HEK293T (cell line): ENCODE results near the gene TPCN2.

Source experiments
- CTCF ChIA-PET: fragments of 350-600 bp; formaldehyde crosslinking; extraction: SDS; loops from one replicate; lab custom pipeline; 2021; ENCODE audit warnings: antibody characterized with exemption, inconsistent platforms; lab: Yijun Ruan, JAX
- POLR2A ChIA-PET: fragments of 350-600 bp; formaldehyde crosslinking; extraction: SDS; loops from one replicate; lab custom pipeline; 2020; ENCODE audit warnings: antibody characterized with exemption, inconsistent platforms; lab: Yijun Ruan, JAX
- DNase-seq: peaks from one replicate; pipeline ENCODE4 v3.0.0; 2012; ENCODE audit warnings: mixed read lengths; ENCODE audit errors: extremely low spot score
- ARNT ChIP-seq: fragments of 450-650 bp; IDR thresholded peaks from 2 replicates; pipeline ENCODE4 v1.6.1; 2017; ENCODE audit warnings: mild to moderate bottlenecking
- BHLHE40 ChIP-seq: fragments of 450-650 bp; IDR thresholded peaks from 2 replicates; pipeline ENCODE4 v1.6.1; 2016; ENCODE audit warnings: mild to moderate bottlenecking, moderate library complexity, borderline replicate concordance
- CTBP1 ChIP-seq: fragments of 450-650 bp; IDR thresholded peaks from 2 replicates; pipeline ENCODE4 v1.6.1; 2016; ENCODE audit warnings: borderline replicate concordance
- ELF4 ChIP-seq: fragments of 450-650 bp; IDR thresholded peaks from 2 replicates; pipeline ENCODE4 v1.6.1; 2017; ENCODE audit warnings: antibody characterized with exemption
- FOXA1 ChIP-seq: fragments of 450-650 bp; IDR thresholded peaks from 2 replicates; pipeline ENCODE4 v1.6.1; 2016; ENCODE audit warnings: mild to moderate bottlenecking
- FOXK2 ChIP-seq: fragments of 450-650 bp; IDR thresholded peaks from 2 replicates; pipeline ENCODE4 v1.6.1; 2016; ENCODE audit warnings: mild to moderate bottlenecking
- FOXM1 ChIP-seq: fragments of 450-650 bp; IDR thresholded peaks from 2 replicates; pipeline ENCODE4 v1.6.1; 2017; ENCODE audit warnings: mild to moderate bottlenecking, borderline replicate concordance
- HDGF ChIP-seq: fragments of 450-650 bp; IDR thresholded peaks from 2 replicates; pipeline ENCODE4 v1.6.1; 2017; ENCODE audit warnings: antibody characterized with exemption, borderline replicate concordance
- L3MBTL2 ChIP-seq: fragments of 450-650 bp; conservative IDR thresholded peaks from 2 replicates; pipeline ENCODE4 v1.6.1; 2016; ENCODE audit warnings: mild to moderate bottlenecking
- LEF1 ChIP-seq: fragments of 450-650 bp; IDR thresholded peaks from 2 replicates; pipeline ENCODE4 v1.6.1; 2017; ENCODE audit warnings: mild to moderate bottlenecking, borderline replicate concordance
- NFRKB ChIP-seq: fragments of 450-650 bp; IDR thresholded peaks from 2 replicates; pipeline ENCODE4 v1.6.1; 2016; ENCODE audit warnings: mild to moderate bottlenecking, moderate library complexity
- PKNOX1 ChIP-seq: fragments of 450-650 bp; IDR thresholded peaks from 2 replicates; pipeline ENCODE4 v1.6.1; 2016
- SP1 ChIP-seq: fragments of 450-650 bp; IDR thresholded peaks from 2 replicates; pipeline ENCODE4 v1.6.1; 2017
- SUZ12 ChIP-seq: fragments of 450-650 bp; IDR thresholded peaks from 2 replicates; pipeline ENCODE4 v1.6.1; 2016; ENCODE audit warnings: mild to moderate bottlenecking
- TARDBP ChIP-seq: fragments of 450-650 bp; IDR thresholded peaks from 2 replicates; pipeline ENCODE4 v1.6.1; 2016
- ZNF384 ChIP-seq: fragments of 450-650 bp; IDR thresholded peaks from 2 replicates; pipeline ENCODE4 v1.6.1; 2016

Gene TPCN2

GRCh38 chr11:69173925-69174581 is 125.3 kb downstream of the TPCN2 start:
- ChIA-PET POLR2A (no interaction called here), CTCF (no interaction called here)
- TF ChIP-seq FOXM1 (no peak), ARNT (no peak), SUZ12 (no peak), FOXK2 (no peak), TARDBP (no peak), PKNOX1 (no peak), HDGF (no peak), FOXA1 (no peak)
- DNase-seq = no peak

- POLR2A ChIA-PET = no interaction called here
- CTCF ChIA-PET = no interaction called here
- no peak for DNase-seq
- TF ChIP-seq FOXA1 (no peak), ARNT (no peak), BHLHE40 (no peak), TARDBP (no peak), CTBP1 (no peak), SP1 (no peak), FOXM1 (no peak), ZNF384 (no peak), HDGF (no peak)
Measured at GRCh38 chr11:69174841-69175240, 126.1 kb downstream of the TPCN2 start.

- TF ChIP-seq SUZ12 = no peak
- no peak for TF ChIP-seq ELF4
- TF ChIP-seq ZNF384 = no peak
- TF ChIP-seq ARNT = no peak
- no peak for TF ChIP-seq SP1
- TF ChIP-seq FOXA1 = no peak
- no peak for TF ChIP-seq L3MBTL2
- no peak for TF ChIP-seq FOXM1
- no peak for TF ChIP-seq LEF1
- TF ChIP-seq PKNOX1 = no peak
- TF ChIP-seq TARDBP = no peak
- TF ChIP-seq CTBP1 = no peak
- no peak for TF ChIP-seq FOXK2
- no peak for TF ChIP-seq HDGF
- no peak for TF ChIP-seq NFRKB
- TF ChIP-seq BHLHE40 = no peak
- no peak for DNase-seq
- ChIA-PET POLR2A (no interaction called here), CTCF (no interaction called here)
Measured at GRCh38 chr11:69178819-69179482, 130.2 kb downstream of the TPCN2 start.

GRCh38 chr11:69180226-69180625 is 131.5 kb downstream of the TPCN2 start:
- ChIA-PET CTCF (interaction anchor here (0.5 kb wide), 1 partner anchor 77 kb away, joined by 3 read pairs; no protein-coding TSS in a partner anchor), POLR2A (no interaction called here)
- TF ChIP-seq SP1 (no peak), ARNT (no peak), ELF4 (no peak), LEF1 (no peak), ZNF384 (no peak), L3MBTL2 (no peak)
- no peak for DNase-seq

- DNase-seq = no peak
- no peak for TF ChIP-seq FOXA1
- no peak for TF ChIP-seq SUZ12
- TF ChIP-seq CTBP1 = no peak
- TF ChIP-seq HDGF = no peak
- TF ChIP-seq SP1 = no peak
- TF ChIP-seq ZNF384 = no peak
- no peak for TF ChIP-seq BHLHE40
- TF ChIP-seq FOXM1 = no peak
- TF ChIP-seq NFRKB = no peak
- no peak for TF ChIP-seq PKNOX1
- TF ChIP-seq ARNT = no peak
- no peak for TF ChIP-seq L3MBTL2
- no peak for TF ChIP-seq LEF1
- no peak for TF ChIP-seq TARDBP
- no peak for TF ChIP-seq FOXK2
- TF ChIP-seq ELF4 = no peak
- CTCF ChIA-PET = interaction anchor here (0.5 kb wide), 1 partner anchor 77 kb away, joined by 3 read pairs; no protein-coding TSS in a partner anchor
- POLR2A ChIA-PET = no interaction called here
Measured at GRCh38 chr11:69180726-69181125, 132.0 kb downstream of the TPCN2 start.

GRCh38 chr11:69183613-69184012 is 134.9 kb downstream of the TPCN2 start:
- ChIA-PET CTCF (no interaction called here), POLR2A (no interaction called here)
- no peak for DNase-seq
- TF ChIP-seq ELF4 (no peak), ARNT (no peak), FOXM1 (no peak), PKNOX1 (no peak), BHLHE40 (no peak), TARDBP (no peak), FOXK2 (no peak), SP1 (no peak), L3MBTL2 (no peak), LEF1 (no peak), SUZ12 (no peak), CTBP1 (no peak), ZNF384 (no peak), NFRKB (no peak), FOXA1 (no peak)
